Transverse colon (tissue), 4 donors: ENCODE results near the gene ANO7.

Source experiments
- EP300 ChIP-seq: sonication (generic); formaldehyde crosslinking; IDR thresholded peaks from one replicate; pipeline ENCODE4 v1.6.1; 2017; ENCODE audit warnings: antibody characterized with exemption, low read depth
- POLR2A ChIP-seq: fragments of 450-650 bp; IDR thresholded peaks from one replicate; pipeline ENCODE4 v1.6.1; 2016; ENCODE audit warnings: antibody characterized with exemption, mild to moderate bottlenecking, moderate library complexity
- POLR2AphosphoS5 ChIP-seq, 3 donors: sonication (generic); formaldehyde crosslinking; IDR thresholded peaks; one replicate each; pipeline ENCODE4 v1.6.1; 2016; ENCODE audit warnings: antibody characterized with exemption in 3 of 3
- TF ChIP-seq, protein P1 (sequence below), 5 experiments: fragments of 200-600 bp in 3 of 5; fragments of 450-650 bp in 2 of 5; sonication (generic) in 3 of 5; IDR thresholded peaks; 1 replicate in 2 of 5; 2 replicates in 3 of 5; pipeline ENCODE4 v1.5.1; 2016 to 2017; ENCODE audit warnings: antibody characterized with exemption in 5 of 5, inconsistent platforms in 3 of 5, mild to moderate bottlenecking in 2 of 5, moderate library complexity in 1 of 5

DNA sequence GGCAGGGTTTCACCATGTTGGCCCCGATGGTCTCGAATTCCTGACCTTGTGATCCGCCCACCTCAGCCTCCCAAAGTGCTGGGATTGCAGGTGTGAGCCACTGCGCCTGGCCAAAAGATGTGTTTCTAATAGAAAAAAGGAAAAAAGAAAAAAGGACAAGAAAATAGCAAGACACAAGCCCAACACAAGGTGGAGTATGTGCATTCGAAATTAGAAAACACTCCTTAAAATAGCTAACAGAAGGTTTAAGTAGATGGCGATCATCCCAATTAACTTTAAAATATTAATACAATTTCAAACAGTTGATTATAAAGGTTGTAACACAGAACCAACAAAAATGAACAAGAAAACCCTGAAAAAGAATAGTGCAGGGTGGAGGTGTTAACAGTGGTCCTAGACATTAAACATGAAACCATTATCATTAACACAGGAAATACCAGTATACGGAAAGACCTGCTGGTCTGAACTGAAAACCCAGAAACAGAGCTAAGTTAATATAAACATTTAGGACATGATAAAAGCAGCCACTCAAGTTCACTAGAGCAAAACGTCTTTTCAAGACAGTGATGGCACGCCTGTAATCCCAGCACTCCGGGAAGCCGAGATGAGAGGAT, 69.0 kb downstream of the ANO7 start:
- TF ChIP-seq POLR2A (no peak), POLR2AphosphoS5 (IDR thresholded peaks at IDR 0.05) (no peak), EP300 (no peak)
- TF ChIP-seq, protein P1, sequence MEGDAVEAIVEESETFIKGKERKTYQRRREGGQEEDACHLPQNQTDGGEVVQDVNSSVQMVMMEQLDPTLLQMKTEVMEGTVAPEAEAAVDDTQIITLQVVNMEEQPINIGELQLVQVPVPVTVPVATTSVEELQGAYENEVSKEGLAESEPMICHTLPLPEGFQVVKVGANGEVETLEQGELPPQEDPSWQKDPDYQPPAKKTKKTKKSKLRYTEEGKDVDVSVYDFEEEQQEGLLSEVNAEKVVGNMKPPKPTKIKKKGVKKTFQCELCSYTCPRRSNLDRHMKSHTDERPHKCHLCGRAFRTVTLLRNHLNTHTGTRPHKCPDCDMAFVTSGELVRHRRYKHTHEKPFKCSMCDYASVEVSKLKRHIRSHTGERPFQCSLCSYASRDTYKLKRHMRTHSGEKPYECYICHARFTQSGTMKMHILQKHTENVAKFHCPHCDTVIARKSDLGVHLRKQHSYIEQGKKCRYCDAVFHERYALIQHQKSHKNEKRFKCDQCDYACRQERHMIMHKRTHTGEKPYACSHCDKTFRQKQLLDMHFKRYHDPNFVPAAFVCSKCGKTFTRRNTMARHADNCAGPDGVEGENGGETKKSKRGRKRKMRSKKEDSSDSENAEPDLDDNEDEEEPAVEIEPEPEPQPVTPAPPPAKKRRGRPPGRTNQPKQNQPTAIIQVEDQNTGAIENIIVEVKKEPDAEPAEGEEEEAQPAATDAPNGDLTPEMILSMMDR (IDR thresholded peaks at IDR 0.05) = no peak
